Keratinocyte (primary cell): Measurements from ENCODE around the gene DCDC1.

Source experiments
- CTCF ChIP-seq, 3 experiments: IDR thresholded peaks in 1 of 3; conservative IDR thresholded peaks in 1 of 3; optimal IDR thresholded peaks in 1 of 3; 2 replicates in 2 of 3; 3 replicates in 1 of 3; pipeline versions ENCODE3 to v1.5.1; 2011; ENCODE audit warnings: low read length in 3 of 3, mild to moderate bottlenecking in 3 of 3, moderate library complexity in 2 of 3, control low read depth in 1 of 3, inconsistent platforms in 1 of 3; ENCODE audit not compliant: insufficient read depth in 2 of 3; ENCODE audit errors: extremely low read depth in 1 of 3
- EZH2 ChIP-seq: IDR thresholded peaks from one replicate; pipeline ENCODE4 v1.6.1; 2012; ENCODE audit warnings: inconsistent platforms, mild to moderate bottlenecking, low read length, moderate library complexity

DNA sequence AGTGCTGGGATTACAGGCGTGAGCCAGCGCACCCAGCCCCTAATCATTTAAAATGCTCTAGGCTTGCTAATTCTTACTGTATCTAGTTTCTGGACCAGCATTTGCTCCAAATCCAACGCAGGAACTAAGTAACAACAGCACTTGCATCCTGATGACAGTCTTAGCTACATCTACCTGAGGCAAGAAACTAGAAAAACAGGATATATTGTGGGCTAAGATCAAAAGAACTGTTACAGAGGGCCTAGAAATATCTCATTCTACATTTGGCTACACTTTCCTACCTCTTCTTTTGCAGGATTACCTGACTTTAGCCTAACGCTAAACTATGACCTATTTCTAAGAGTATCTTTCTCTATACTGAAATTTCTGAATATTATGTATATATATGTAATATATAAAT lies 7.8 kb downstream of the DCDC1 start:
- TF ChIP-seq CTCF (optimal IDR thresholded peaks at IDR 0.05 in 1 of 3, IDR thresholded peaks at IDR 0.05 in 1 of 3, conservative IDR thresholded peaks at IDR 0.05 in 1 of 3; ENCODE audit: extremely low read depth in 1 of 3, insufficient read depth in 2 of 3, low read length in 3 of 3): no peak
- TF ChIP-seq EZH2: no peak
